ENCODE measurements around the gene MOK. TPM values are rescaled to one million over a fixed set of nuclear protein-coding genes. Genes with fewer than 3 reads are reported as not detected.

Gene MOK
- total RNA-seq, 2 experiments from 2014 or later, result 6.2 to 6.6 TPM

- Mint-ChIP-seq H3K36me3 (ENCODE audit: low read depth) (no peaks in the 10 kb centered on the region), H3K27me3 (peaks cover 2% of the 10 kb centered on the region), H3K27ac (no peak overlapping the region), H3K9me3 (no peaks in the 10 kb centered on the region), H3K4me3 (no peak overlapping the region), H3K4me1 (ENCODE audit: low read depth) (no peaks in the 10 kb centered on the region)
- CTCF ChIA-PET, result interaction anchor here (1.0 kb wide), 1 partner anchor 18 kb away, joined by 3 read pairs; no protein-coding TSS in a partner anchor
- no peak for TF ChIP-seq CTCF (IDR thresholded peaks at IDR 0.05)
- ATAC-seq (no peak), DNase-seq (no peak)
- intact Hi-C loops (cut with micrococcal nuclease), result no loop called here
- POLR2A ChIA-PET, result interaction anchor here (0.7 kb wide), 1 partner anchor 33 kb away, joined by 3 read pairs; no protein-coding TSS in a partner anchor
These were observed 49.4 kb downstream of the MOK start for GRCh38 chr14:102255401-102256190.

- H3K4me3 Mint-ChIP-seq, result no peak overlapping the region
- DNase-seq, result no peak
- no peaks in the 10 kb centered on the region for H3K9me3 Mint-ChIP-seq
- POLR2A ChIA-PET, result no interaction called here
- CTCF ChIA-PET, result no interaction called here
- TF ChIP-seq CTCF (IDR thresholded peaks at IDR 0.05), result no peak
- H3K27me3 Mint-ChIP-seq, result peaks cover 2% of the 10 kb centered on the region
- no peaks in the 10 kb centered on the region for H3K36me3 Mint-ChIP-seq (ENCODE audit: low read depth)
- no peak for ATAC-seq
- no peak overlapping the region for H3K27ac Mint-ChIP-seq
- intact Hi-C loops (cut with micrococcal nuclease), result no loop called here
- no peaks in the 10 kb centered on the region for H3K4me1 Mint-ChIP-seq (ENCODE audit: low read depth)
These were observed 51.8 kb downstream of the MOK start for GRCh38 chr14:102252834-102253801.

- CTCF ChIA-PET, result interaction anchor here (1.5 kb wide), 1 partner anchor 63 kb away, joined by 3 read pairs; no protein-coding TSS in a partner anchor
- Mint-ChIP-seq H3K4me1 (ENCODE audit: low read depth) (no peaks in the 10 kb centered on the region), H3K27me3 (peaks cover 2% of the 10 kb centered on the region), H3K27ac (no peak overlapping the region), H3K9me3 (no peaks in the 10 kb centered on the region), H3K36me3 (ENCODE audit: low read depth) (no peaks in the 10 kb centered on the region), H3K4me3 (no peak overlapping the region)
- no peak for DNase-seq
- intact Hi-C loops (cut with micrococcal nuclease), result no loop called here
- TF ChIP-seq CTCF (IDR thresholded peaks at IDR 0.05), result no peak
- no peak for ATAC-seq
- POLR2A ChIA-PET, result no interaction called here
These were observed 53.8 kb downstream of the MOK start for GRCh38 chr14:102251161-102251560.

- no peak for ATAC-seq
- ChIA-PET CTCF (interaction anchor here (1.5 kb wide), 1 partner anchor 64 kb away, joined by 3 read pairs; no protein-coding TSS in a partner anchor), POLR2A (no interaction called here)
- Mint-ChIP-seq H3K9me3 (no peaks in the 10 kb centered on the region), H3K4me1 (ENCODE audit: low read depth) (no peaks in the 10 kb centered on the region), H3K4me3 (no peak overlapping the region), H3K36me3 (ENCODE audit: low read depth) (no peaks in the 10 kb centered on the region), H3K27me3 (peaks cover 2% of the 10 kb centered on the region), H3K27ac (no peak overlapping the region)
- DNase-seq, result no peak
- no peak for TF ChIP-seq CTCF (IDR thresholded peaks at IDR 0.05)
- intact Hi-C loops (cut with micrococcal nuclease), result no loop called here
These were observed 54.3 kb downstream of the MOK start for GRCh38 chr14:102250636-102251035.
